Measurements from ENCODE around the gene PRDX5.
"Not testable (repeated sequence)": the region's sequence is repeated elsewhere in the genome, so short reads cannot be mapped to it uniquely, and the experiment has no call there.

The PRDX5 gene

GRCh38 chr11:64315667-64316526 is 2.0 kb upstream of the PRDX5 start:
- H3K4me3 ChIP-seq (ENCODE audit: low read depth, low read length) = peak overlapping the region; percentile 90
- CTCF ChIA-PET = interaction anchor here (0.9 to 5.0 kb wide), 6 partner anchors 12 to 44 kb away, joined by 3 to 85 read pairs (median 14); partner anchors contain the start of gene CCDC88B
- not testable (repeated sequence) for H3K27ac ChIP-seq (ENCODE audit: extremely low read depth, low read depth, low read length); H3K9me3 ChIP-seq (ENCODE audit: control insufficient read depth, insufficient read depth, low read depth, low read length); H3K4me1 ChIP-seq (ENCODE audit: control insufficient read depth, insufficient read depth, low read length)
- TF ChIP-seq GLIS2 (tag by site-specific recombination; IDR thresholded peaks at IDR 0.05) = peak; percentile 59
- TF ChIP-seq GLIS1 (tag by site-specific recombination; IDR thresholded peaks at IDR 0.05) = peak; percentile 80
- peak; percentile 61; the same call in 1 of the 2 replicates for TF ChIP-seq ZNF394 (tag by site-specific recombination; IDR thresholded peaks at IDR 0.05; ENCODE audit: borderline replicate concordance)
- POLR2A ChIA-PET = interaction anchor here (0.6 to 2.9 kb wide), 5 partner anchors 10 to 45 kb away, joined by 4 to 43 read pairs (median 28); partner anchors contain the start of gene ESRRA
- H3K36me3 ChIP-seq (ENCODE audit: control insufficient read depth in 2 of 2, insufficient read depth in 1 of 2, low read length in 2 of 2) = peaks cover 0 to 44% of the 10 kb centered on the region in 2 experiments; a peak in 1 of 3 replicates

GRCh38 chr11:64316672-64317324 is 1.1 kb upstream of the PRDX5 start:
- Histone ChIP-seq H3K4me1 (ENCODE audit: control insufficient read depth, insufficient read depth, low read length) (no peaks in the 10 kb centered on the region), H3K27ac (ENCODE audit: extremely low read depth, low read depth, low read length) (peak overlapping the region; percentile 88), H3K36me3 (ENCODE audit: control insufficient read depth in 2 of 2, insufficient read depth in 1 of 2, low read length in 2 of 2) (peaks cover 0 to 53% of the 10 kb centered on the region in 2 experiments; a peak in 1 of 3 replicates), H3K9me3 (ENCODE audit: control insufficient read depth, insufficient read depth, low read depth, low read length) (no peaks in the 10 kb centered on the region), H3K4me3 (ENCODE audit: low read depth, low read length) (peak overlapping the region; percentile 90)
- POLR2A ChIA-PET = interaction anchor here (0.6 to 4.0 kb wide), 23 partner anchors 9 to 135 kb away, joined by 3 to 43 read pairs (median 7); partner anchors contain the start of genes BAD, ESRRA, FKBP2 and RPS6KA4
- CTCF ChIA-PET = interaction anchor here (0.6 to 5.0 kb wide), 15 partner anchors 12 to 336 kb away, joined by 3 to 85 read pairs (median 6); partner anchors contain the start of gene CCDC88B
- no peak for TF ChIP-seq ZBTB7A (tag by site-specific recombination; IDR thresholded peaks at IDR 0.05; ENCODE audit: low read depth)
- TF ChIP-seq KLF9 (tag by site-specific recombination; IDR thresholded peaks at IDR 0.05; ENCODE audit: low read depth) = no peak
- no peak for TF ChIP-seq ZFP69B (tag by site-specific recombination; IDR thresholded peaks at IDR 0.05)
- no peak for TF ChIP-seq ZSCAN23 (tag by site-specific recombination; IDR thresholded peaks at IDR 0.05)
- TF ChIP-seq ZBTB21 (tag by site-specific recombination; IDR thresholded peaks at IDR 0.05) = no peak
- no peak for TF ChIP-seq KLF17 (tag by site-specific recombination; IDR thresholded peaks at IDR 0.05)
- TF ChIP-seq ZNF560 (tag by site-specific recombination; IDR thresholded peaks at IDR 0.05; ENCODE audit: borderline replicate concordance) = no peak
- no peak for TF ChIP-seq ZNF280C (tag by site-specific recombination; IDR thresholded peaks at IDR 0.05)
- no peak for TF ChIP-seq HOXA7 (CRISPR knock-in tag; IDR thresholded peaks at IDR 0.05; ENCODE audit: borderline replicate concordance)
- no peak; the same call in 1 of the 2 replicates for TF ChIP-seq BCL11A (tag by site-specific recombination; IDR thresholded peaks at IDR 0.05; ENCODE audit: low read depth)
- no peak for TF ChIP-seq OVOL3 (tag by site-specific recombination; IDR thresholded peaks at IDR 0.05)
- no peak for TF ChIP-seq ZBTB11 (tag by site-specific recombination; conservative IDR thresholded peaks at IDR 0.05; ENCODE audit: low read depth)
- no peak for TF ChIP-seq HIC1 (tag by site-specific recombination; IDR thresholded peaks at IDR 0.05)
- 0 out of 2 replicates have a peak, but pooled peaks have one; percentile 41 for TF ChIP-seq CTCF (tag by site-specific recombination; IDR thresholded peaks at IDR 0.05)
- TF ChIP-seq ZNF837 (tag by site-specific recombination; IDR thresholded peaks at IDR 0.05) = no peak
- no peak for TF ChIP-seq SP7 (tag by site-specific recombination; IDR thresholded peaks at IDR 0.05)

Data from HEK293 (cell line).